ENCODE results near the gene ZNF540.

- TF ChIP-seq, protein P1, sequence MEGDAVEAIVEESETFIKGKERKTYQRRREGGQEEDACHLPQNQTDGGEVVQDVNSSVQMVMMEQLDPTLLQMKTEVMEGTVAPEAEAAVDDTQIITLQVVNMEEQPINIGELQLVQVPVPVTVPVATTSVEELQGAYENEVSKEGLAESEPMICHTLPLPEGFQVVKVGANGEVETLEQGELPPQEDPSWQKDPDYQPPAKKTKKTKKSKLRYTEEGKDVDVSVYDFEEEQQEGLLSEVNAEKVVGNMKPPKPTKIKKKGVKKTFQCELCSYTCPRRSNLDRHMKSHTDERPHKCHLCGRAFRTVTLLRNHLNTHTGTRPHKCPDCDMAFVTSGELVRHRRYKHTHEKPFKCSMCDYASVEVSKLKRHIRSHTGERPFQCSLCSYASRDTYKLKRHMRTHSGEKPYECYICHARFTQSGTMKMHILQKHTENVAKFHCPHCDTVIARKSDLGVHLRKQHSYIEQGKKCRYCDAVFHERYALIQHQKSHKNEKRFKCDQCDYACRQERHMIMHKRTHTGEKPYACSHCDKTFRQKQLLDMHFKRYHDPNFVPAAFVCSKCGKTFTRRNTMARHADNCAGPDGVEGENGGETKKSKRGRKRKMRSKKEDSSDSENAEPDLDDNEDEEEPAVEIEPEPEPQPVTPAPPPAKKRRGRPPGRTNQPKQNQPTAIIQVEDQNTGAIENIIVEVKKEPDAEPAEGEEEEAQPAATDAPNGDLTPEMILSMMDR (IDR thresholded peaks at IDR 0.05; ENCODE audit: low read depth, low read length) = peak; percentile 8
- TF ChIP-seq POLR2A (IDR thresholded peaks at IDR 0.05; ENCODE audit: extremely low read depth, insufficient read length) (no peak), MAX (IDR thresholded peaks at IDR 0.05; ENCODE audit: low read depth, low read length) (no peak), MYC (IDR thresholded peaks at IDR 0.05; ENCODE audit: low read depth, low read length) (no peak)
Observed at GRCh38 chr19:37583340-37583739, 11.3 kb upstream of the ZNF540 start.
